ENCODE measurements around the gene FAM162A. TPM values are rescaled to one million over a fixed set of nuclear protein-coding genes. Genes with fewer than 3 reads are reported as not detected.
"Not testable (repeated sequence)": the region's sequence is repeated elsewhere in the genome, so short reads cannot be mapped to it uniquely, and the experiment has no call there.

The FAM162A gene
- total RNA-seq, 2 donors from 2014 or later = 167 to 310 TPM

GRCh38 chr3:122430371-122430770, 46.4 kb downstream of the FAM162A start:
- no peak for DNase-seq
- Histone ChIP-seq H3K9ac (ENCODE audit: low read depth in 2 of 2, low read length in 2 of 2) (no peak overlapping the region), H3K4me3 (no peak overlapping the region), H3K9me3 (no peaks in the 10 kb centered on the region), H3K27ac (no peak overlapping the region), H3K27me3 (no peaks in the 10 kb centered on the region), H3K36me3 (peaks cover 6% of the 10 kb centered on the region), H3K4me1 (no peaks in the 10 kb centered on the region)
- TF ChIP-seq CTCF (IDR thresholded peaks at IDR 0.05) = no peak
- intact Hi-C loops (cut with DNase I) = no loop called here

- Histone ChIP-seq H3K9me3 (no peaks in the 10 kb centered on the region), H3K9ac (ENCODE audit: low read depth in 2 of 2, low read length in 2 of 2) (no peak overlapping the region), H3K36me3 (peaks cover 17% of the 10 kb centered on the region), H3K4me3 (no peak overlapping the region), H3K27ac (no peak overlapping the region), H3K27me3 (no peaks in the 10 kb centered on the region), H3K4me1 (no peaks in the 10 kb centered on the region)
- intact Hi-C loops (cut with DNase I) = no loop called here
- no peak for TF ChIP-seq CTCF (IDR thresholded peaks at IDR 0.05)
- DNase-seq = no peak
Measured at GRCh38 chr3:122435950-122436349, 52.0 kb downstream of the FAM162A start.

- Histone ChIP-seq H3K4me3 (no peak overlapping the region), H3K27ac (no peak overlapping the region), H3K9ac (ENCODE audit: low read depth in 2 of 2, low read length in 2 of 2) (no peak overlapping the region), H3K27me3 (no peaks in the 10 kb centered on the region), H3K4me1 (no peaks in the 10 kb centered on the region), H3K9me3 (no peaks in the 10 kb centered on the region), H3K36me3 (peaks cover 16% of the 10 kb centered on the region)
- intact Hi-C loops (cut with DNase I) = no loop called here
- DNase-seq = no peak
- no peak for TF ChIP-seq CTCF (IDR thresholded peaks at IDR 0.05)
Measured at GRCh38 chr3:122443090-122443489, 59.1 kb downstream of the FAM162A start.

GRCh38 chr3:122443762-122444490, 59.9 kb downstream of the FAM162A start:
- H3K4me1 ChIP-seq; intact Hi-C loops (cut with DNase I); H3K27me3 ChIP-seq; H3K4me3 ChIP-seq; H3K9me3 ChIP-seq; H3K27ac ChIP-seq; DNase-seq; H3K9ac ChIP-seq (ENCODE audit: low read depth in 2 of 2, low read length in 2 of 2): not testable (repeated sequence)
- peaks cover 21% of the 10 kb centered on the region for H3K36me3 ChIP-seq

GRCh38 chr3:122444491-122444887, 60.5 kb downstream of the FAM162A start:
- DNase-seq; intact Hi-C loops (cut with DNase I); H3K4me1 ChIP-seq; H3K4me3 ChIP-seq; H3K9me3 ChIP-seq; H3K9ac ChIP-seq (ENCODE audit: low read depth in 2 of 2, low read length in 2 of 2); H3K27ac ChIP-seq; H3K27me3 ChIP-seq: not testable (repeated sequence)
- peaks cover 22% of the 10 kb centered on the region for H3K36me3 ChIP-seq

- DNase-seq; H3K4me1 ChIP-seq; intact Hi-C loops (cut with DNase I); H3K9me3 ChIP-seq; H3K4me3 ChIP-seq; H3K9ac ChIP-seq (ENCODE audit: low read depth in 2 of 2, low read length in 2 of 2); H3K27ac ChIP-seq; H3K27me3 ChIP-seq: not testable (repeated sequence)
- H3K36me3 ChIP-seq = peaks cover 12% of the 10 kb centered on the region
Measured at GRCh38 chr3:122448218-122448617, 64.2 kb downstream of the FAM162A start.

- no peaks in the 10 kb centered on the region for H3K9me3 ChIP-seq
- no peak for DNase-seq
- intact Hi-C loops (cut with DNase I) = loop anchor here (10.0 kb wide), 1 partner anchor 233 kb away; the partner anchor contains the start of gene PARP14
- H3K27ac ChIP-seq = no peak overlapping the region
- H3K27me3 ChIP-seq = no peaks in the 10 kb centered on the region
- no peaks in the 10 kb centered on the region for H3K4me1 ChIP-seq
- H3K4me3 ChIP-seq = no peak overlapping the region
- peaks cover 10% of the 10 kb centered on the region for H3K36me3 ChIP-seq
- no peak overlapping the region for H3K9ac ChIP-seq (ENCODE audit: low read depth in 2 of 2, low read length in 2 of 2)
- no peak for TF ChIP-seq CTCF (IDR thresholded peaks at IDR 0.05)
Measured at GRCh38 chr3:122451371-122451770, 67.4 kb downstream of the FAM162A start.

Measured in colonic mucosa (tissue), 4 donors.